NCI-H748 (cell line): ENCODE results near the gene PPM1H.
A peak's percentile ranks its signal among the peaks of the same experiment; 100 is the strongest.
"Not testable (repeated sequence)": the region's sequence is repeated elsewhere in the genome, so short reads cannot be mapped to it uniquely, and the experiment has no call there.

ENCODE experiments used
- DNase-seq: peaks from one replicate; lab custom pipeline; 2025; ENCODE audit not compliant: unreplicated experiment; lab: John Stamatoyannopoulos, UW

PPM1H gene

DNA sequence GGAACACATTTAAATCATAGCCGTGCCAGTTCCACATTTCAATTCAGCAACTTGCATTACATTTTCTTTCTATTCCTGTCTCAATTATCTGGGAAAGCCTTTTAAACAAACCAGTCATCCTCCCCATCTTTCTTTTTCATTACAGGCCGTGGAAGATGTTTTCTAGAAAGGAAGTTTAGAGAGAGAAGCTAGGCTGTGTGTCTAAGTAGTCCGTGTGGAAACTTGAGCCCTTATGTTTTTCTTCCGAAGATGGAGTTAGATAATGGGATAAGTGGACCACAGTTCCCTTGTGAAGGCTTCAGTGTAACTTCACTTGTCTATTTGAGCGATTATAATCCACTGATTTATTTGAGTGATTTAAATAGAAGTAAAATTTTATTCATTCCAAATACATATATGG is 12.4 kb upstream of the PPM1H start:
- no peak for DNase-seq

- DNase-seq = no peak
Measured at GRCh38 chr12:62943779-62944395, 8.9 kb upstream of the PPM1H start.

GRCh38 chr12:62942316-62942715 is 7.4 kb upstream of the PPM1H start:
- DNase-seq = not testable (repeated sequence)

DNA sequence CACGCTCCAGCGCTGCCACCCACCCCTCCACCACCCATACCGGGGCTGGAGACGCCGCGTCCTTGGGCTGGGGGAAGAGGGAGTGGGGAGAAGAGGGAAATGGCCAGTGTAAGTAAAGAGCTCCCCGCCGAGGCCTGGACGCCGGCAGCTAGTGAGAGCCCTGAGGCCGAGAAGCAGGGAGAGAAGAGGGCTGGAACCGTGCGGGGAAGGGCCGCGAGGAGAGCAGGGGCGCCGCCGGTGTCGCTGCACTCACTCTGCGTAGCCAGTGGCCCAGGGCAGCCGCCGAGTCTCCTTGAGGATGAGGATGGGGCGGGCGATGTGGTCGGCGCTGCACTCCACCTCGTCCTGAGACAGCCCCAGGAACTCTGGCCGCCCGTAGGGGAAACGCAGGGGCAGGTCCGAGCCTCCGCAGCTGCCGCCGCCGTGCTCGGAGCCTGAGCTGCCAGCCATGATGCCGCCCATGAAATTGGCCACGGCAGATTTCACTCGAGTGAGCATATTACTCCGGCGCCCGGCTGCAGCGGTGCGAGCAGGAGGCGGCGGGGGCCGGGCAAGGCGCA is 631 bp downstream of the PPM1H start:
- DNase-seq = peak; percentile 81

DNA sequence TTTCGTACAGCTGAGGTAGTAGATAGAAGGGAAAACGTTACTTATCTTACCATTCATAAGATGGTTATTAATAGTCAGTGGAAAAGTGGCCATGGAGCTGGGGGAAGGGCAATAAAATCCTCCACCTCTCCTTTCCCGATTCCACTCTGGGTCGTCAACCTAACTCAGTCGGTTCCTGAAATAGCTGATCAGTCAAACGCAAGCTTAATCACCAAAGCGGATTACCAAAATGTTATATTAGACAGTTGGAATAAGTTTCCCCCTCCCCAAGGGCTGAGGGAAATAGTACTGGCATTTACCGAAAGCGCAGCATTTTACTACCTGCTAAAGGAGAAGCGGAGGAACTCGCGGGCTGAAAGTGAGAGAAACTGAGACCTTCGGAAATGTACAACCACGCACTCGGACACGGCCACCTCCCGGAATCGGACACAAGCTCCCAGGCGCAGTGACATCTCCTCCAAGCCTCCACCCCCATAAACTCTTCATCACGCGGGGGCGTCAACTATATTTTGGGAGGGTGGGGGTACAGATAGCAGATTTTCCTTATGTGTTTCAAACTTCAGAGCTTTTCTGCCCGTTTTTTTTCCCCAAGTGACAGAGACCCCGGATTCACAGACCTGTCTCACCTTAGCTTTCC is 1.2 kb downstream of the PPM1H start:
- peak; percentile 65 for DNase-seq

- DNase-seq = peak; percentile 84
Measured at GRCh38 chr12:62933220-62933601, 1.7 kb downstream of the PPM1H start.

DNA sequence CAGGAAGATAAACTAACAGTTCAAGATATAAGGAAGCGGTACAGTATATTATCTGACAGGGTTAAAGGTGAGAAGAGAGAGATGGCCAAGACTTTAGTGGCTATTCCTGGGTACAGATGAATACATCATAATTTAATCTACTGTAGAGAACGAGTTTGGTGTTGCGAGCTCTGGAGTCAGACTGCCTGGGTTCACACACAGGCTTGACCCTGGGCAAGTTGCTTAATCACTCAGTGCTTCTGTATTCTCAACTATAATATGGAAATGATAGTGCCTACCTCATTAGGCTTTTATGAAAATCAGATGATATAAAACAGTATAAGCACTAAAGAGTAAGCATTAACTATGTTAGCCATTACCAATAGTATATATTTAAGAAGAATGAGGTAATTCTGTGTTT is 3.5 kb downstream of the PPM1H start:
- no peak for DNase-seq

GRCh38 chr12:62930546-62931425 is 4.2 kb downstream of the PPM1H start:
- no peak for DNase-seq

DNA sequence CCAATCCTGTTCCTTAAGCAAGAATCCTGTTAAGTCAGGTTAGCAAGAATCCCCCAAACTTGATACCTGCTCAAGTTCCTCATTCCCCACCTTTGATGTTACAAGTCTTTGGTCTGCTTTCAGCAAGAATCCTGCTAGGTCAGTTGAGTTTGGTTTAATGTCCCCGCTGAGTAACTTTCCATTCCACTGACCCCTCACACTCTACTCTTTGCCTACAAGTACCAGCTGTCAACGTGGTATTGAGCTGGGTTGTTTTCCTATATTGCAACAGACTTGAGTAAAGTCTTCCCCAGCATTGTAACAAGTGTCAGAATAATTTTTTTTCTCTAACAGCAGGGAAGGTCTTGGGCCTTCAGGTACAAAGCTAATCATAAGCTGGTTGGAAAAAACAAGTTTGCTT is 6.3 kb downstream of the PPM1H start:
- no peak for DNase-seq

DNA sequence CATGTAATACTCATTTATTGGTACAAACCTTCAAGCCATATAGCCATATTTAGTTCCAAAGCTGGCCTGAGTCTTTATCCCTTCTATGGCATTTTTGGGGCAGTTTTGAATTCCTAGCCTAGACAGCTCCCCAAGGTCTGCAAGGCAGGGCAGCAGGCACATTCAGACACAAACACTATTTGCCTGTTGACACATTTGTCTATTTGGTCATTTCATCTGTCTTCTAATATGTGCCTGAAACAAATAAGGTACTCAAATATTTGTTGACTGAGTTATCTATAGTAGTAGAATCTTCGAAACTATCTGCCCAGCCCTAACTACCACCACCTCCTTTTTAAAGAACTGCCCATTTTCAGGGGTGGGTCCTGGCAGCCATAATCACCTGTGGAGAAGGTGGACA is 9.3 kb downstream of the PPM1H start:
- DNase-seq = no peak

DNA sequence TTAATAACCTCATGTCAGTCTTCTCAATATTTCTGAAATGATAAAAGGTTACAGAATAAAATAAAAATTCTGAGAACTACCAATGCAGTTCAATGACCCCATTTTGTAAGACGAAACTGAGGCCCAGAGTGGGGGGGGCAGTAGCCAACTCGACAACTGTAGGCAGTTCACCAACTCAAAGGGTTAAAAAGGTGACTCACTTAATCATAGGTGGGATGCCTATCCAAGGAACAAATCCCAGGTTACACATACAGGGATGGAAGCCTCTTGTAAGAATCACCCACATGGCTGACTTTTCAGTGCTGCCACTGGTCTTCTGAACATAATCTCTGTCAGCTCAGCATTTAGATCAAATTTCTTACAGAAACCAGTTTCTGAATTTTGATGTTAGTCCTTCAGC is 10.9 kb downstream of the PPM1H start:
- DNase-seq = no peak

DNA sequence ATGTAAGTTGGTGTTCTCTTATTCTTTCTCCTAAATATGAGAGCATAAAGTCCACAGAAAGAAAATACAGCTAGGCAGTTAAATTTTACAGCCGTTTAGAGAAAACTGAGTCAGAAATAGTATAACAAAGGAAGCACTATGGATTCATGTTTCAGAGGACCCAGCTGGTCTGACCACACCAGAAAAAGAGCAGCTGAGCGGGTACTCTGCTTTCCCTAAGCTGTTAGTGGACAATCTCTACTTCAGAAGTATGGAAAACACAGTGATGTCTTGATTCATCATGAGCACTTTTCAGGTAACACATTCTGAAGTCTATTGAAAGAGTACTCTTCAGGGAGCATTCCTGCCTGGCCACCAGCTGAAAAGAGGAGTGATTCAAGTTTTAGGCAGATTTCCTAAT is 12.4 kb downstream of the PPM1H start:
- peak; percentile 42 for DNase-seq

DNA sequence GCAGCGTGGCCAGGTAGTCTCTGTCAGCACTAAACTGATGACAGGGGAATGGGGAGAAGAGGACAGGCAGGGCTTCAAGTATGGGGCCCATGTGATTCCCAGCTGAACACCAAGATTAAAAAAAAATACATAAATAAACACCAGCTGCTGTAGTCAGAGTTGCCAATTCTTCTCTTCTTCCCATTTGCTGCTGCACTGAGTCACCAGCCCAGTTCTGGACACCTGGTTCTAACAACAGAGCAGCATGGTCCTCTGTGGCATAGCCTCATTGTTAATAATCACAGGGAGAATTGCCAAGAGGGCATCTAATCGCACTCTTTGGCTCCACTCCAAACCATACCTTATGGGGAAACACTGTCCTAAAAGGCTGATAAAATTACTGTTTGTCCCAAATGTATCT is 15.1 kb downstream of the PPM1H start:
- peak; percentile 93 for DNase-seq

DNA sequence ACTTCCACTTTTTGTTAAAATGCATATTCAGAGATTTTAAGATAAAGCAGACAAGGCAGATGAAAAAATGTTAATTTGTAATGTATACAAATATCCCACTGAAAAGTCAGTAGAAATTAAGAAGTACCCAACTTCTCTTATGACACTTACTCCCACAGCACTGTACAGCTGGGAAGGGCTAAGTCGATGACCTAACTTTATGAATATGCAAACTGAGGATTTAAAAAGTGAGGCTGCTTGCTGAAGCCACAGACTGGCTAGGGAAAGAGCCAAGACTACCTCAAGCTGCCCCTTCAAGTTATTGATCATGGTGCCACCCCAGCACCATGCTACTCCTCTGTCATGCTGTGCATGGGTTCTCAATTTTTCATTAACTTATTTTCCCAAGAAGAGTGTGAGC is 17.0 kb downstream of the PPM1H start:
- DNase-seq = no peak

GRCh38 chr12:62916632-62917425 is 18.1 kb downstream of the PPM1H start:
- DNase-seq = peak; percentile 85

- no peak for DNase-seq
Measured at GRCh38 chr12:62915204-62915529, 19.8 kb downstream of the PPM1H start.

DNA sequence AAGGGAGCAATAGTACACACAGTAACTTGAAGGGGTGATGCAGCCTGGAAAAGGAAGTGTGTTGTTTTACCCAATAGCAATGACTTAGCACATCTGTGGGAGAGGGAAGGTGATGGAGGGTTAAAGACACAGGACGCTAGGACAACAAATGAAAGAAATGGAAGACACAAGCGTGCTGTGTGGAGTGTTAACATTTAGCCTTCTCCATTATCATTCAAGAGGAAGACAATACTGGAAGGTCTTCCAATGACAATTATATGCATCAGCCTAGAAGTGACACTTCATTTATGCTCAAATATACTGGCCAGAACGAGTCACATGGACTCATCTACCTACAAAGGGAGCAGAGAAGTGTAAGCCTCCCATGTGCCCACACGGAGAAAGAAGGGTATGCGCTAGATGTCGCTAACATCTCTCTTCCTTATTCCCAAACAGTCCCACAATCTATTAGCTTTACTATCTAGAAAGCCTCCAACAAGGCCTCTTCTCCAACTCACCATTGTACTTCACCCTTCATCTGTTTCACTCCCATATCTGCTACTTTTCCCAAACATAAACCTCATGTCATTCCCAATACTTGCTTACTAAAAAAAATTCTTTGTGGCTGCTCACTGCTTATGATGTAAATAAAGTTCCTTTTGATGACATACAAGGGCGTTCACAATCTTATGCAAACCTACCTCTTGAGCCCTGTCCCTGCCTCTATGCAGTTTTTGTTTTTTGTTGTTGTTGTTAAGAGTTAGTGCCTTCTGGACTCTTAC is 20.3 kb downstream of the PPM1H start:
- no peak for DNase-seq

DNA sequence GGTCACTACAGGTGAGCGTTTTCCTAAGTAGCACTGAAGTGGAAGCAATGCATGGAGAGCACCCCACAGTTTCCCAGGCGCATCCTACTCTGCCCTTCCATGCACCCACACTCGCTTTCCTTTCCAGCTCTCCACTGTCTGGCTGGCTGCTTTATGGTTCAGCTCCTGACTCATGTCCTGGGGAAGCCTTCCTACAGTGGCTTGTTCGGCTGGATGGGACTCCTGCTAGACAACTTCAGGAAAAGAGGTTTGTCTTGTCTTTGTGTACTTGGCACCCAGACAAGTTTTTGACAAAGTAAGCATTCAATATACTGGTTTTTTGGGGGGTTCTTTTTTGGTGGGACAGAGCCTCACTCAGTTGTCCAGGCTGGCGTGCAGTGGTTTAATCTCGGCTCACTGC is 21.6 kb downstream of the PPM1H start:
- no peak for DNase-seq

GRCh38 chr12:62912644-62913043 is 22.3 kb downstream of the PPM1H start:
- DNase-seq = no peak

- no peak for DNase-seq
Measured at GRCh38 chr12:62911286-62911685, 23.7 kb downstream of the PPM1H start.
